Smooth muscle cell (in vitro differentiated cells): ENCODE measurements around the gene HNRNPAB. TPM values are rescaled to one million over a fixed set of nuclear protein-coding genes. Genes with fewer than 3 reads are reported as not detected.

Experiments used
- DNase-seq: peaks from one replicate; lab custom pipeline; 2025; ENCODE audit not compliant: unreplicated experiment; lab: John Stamatoyannopoulos, UW
- H2AFZ ChIP-seq: fragments of 200-600 bp; sonication (generic); 2 replicates; pipeline ENCODE4 v1.6.0; 2016; ENCODE audit warnings: antibody characterized with exemption, low read depth, mild to moderate bottlenecking
- H3F3A ChIP-seq: fragments of 200-600 bp; sonication (generic); 2 replicates; pipeline ENCODE4 v1.6.0; 2017; ENCODE audit warnings: antibody characterized with exemption, low read depth
- H3K27ac ChIP-seq: fragments of 200-600 bp; sonication (generic); 2 replicates; pipeline ENCODE4 v1.5.1; 2016; ENCODE audit warnings: low read depth, mild to moderate bottlenecking
- H3K27me3 ChIP-seq: fragments of 200-600 bp; sonication (generic); 2 replicates; pipeline ENCODE4 v1.6.1; 2016; ENCODE audit warnings: low read depth, mild to moderate bottlenecking
- H3K36me3 ChIP-seq: fragments of 200-600 bp; sonication (generic); 2 replicates; pipeline ENCODE4 v1.5.1; 2016; ENCODE audit warnings: low read depth
- H3K4me1 ChIP-seq: fragments of 200-600 bp; sonication (generic); 2 replicates; pipeline ENCODE4 v1.5.1; 2016; ENCODE audit warnings: low read depth
- H3K4me2 ChIP-seq: fragments of 200-600 bp; sonication (generic); 2 replicates; pipeline ENCODE4 v1.6.0; 2016; ENCODE audit warnings: mild to moderate bottlenecking
- H3K4me3 ChIP-seq: fragments of 200-600 bp; sonication (generic); 2 replicates; pipeline ENCODE4 v1.5.1; 2016; ENCODE audit warnings: mild to moderate bottlenecking
- H3K79me2 ChIP-seq: fragments of 200-600 bp; sonication (generic); 2 replicates; pipeline ENCODE4 v1.6.0; 2016; ENCODE audit warnings: low read depth, mild to moderate bottlenecking
- H3K9ac ChIP-seq: fragments of 200-600 bp; sonication (generic); 2 replicates; pipeline ENCODE4 v1.6.0; 2016; ENCODE audit warnings: low read depth
- H3K9me3 ChIP-seq: fragments of 200-600 bp; sonication (generic); replicated peaks from 2 replicates; pipeline ENCODE4 v1.5.1; 2016; ENCODE audit warnings: low read depth
- H4K20me1 ChIP-seq: fragments of 200-600 bp; sonication (generic); 2 replicates; pipeline ENCODE4 v1.6.0; 2016; ENCODE audit warnings: low read depth
- WGBS: methylation state at CpG from one replicate; pipeline ENCODE4 v1.1.7; 2016; ENCODE audit warnings: low lambda C conversion rate; 5-methylcytosine and 5-hydroxymethylcytosine counted together
- polyA plus RNA-seq: library from polyadenylated mRNA; unstranded; fragments of >200 nt; fragmentation: Nextera tagmentation; extraction: Ambion mirVana; gene quantifications from 2 replicates; pipeline ENCODE4 v1.2.1, GENCODE V29; 2016
- total RNA-seq: library from RNA; depleted of rRNA; stranded (reverse); fragments of >200 nt; gene quantifications from 2 replicates; pipeline ENCODE4 v1.2.3, GENCODE V29; 2014
- TF ChIP-seq, protein P1 (sequence below): fragments of 200-600 bp; sonication (generic); IDR thresholded peaks from 2 replicates; pipeline ENCODE4 v1.5.1; 2017; ENCODE audit warnings: borderline replicate concordance, mild to moderate bottlenecking, antibody characterized with exemption; ENCODE audit not compliant: insufficient read depth, poor library complexity, severe bottlenecking

Gene HNRNPAB
- total and polyA plus RNA-seq, 2 experiments from 2014 or later: 79.3 to 170 TPM

DNA sequence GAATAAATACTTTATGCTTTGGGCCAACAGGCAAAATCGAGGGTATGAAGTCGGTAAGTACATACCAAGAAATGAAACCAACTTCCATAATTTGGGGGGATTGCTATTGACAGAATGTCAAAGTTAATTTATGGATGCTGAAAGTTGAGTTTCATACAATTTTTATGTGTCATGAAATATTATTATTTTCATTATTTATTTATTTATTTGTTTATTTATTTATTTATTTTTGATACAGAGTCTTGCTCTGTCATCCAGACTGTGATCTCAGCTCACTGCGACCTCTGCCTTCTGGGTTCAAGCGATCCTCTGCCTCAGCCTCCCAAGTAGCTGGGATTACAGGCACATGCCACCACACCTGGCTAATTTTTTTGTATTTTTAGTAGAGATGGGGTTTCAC is 12.7 kb upstream of the HNRNPAB start:
- TF ChIP-seq, protein P1, sequence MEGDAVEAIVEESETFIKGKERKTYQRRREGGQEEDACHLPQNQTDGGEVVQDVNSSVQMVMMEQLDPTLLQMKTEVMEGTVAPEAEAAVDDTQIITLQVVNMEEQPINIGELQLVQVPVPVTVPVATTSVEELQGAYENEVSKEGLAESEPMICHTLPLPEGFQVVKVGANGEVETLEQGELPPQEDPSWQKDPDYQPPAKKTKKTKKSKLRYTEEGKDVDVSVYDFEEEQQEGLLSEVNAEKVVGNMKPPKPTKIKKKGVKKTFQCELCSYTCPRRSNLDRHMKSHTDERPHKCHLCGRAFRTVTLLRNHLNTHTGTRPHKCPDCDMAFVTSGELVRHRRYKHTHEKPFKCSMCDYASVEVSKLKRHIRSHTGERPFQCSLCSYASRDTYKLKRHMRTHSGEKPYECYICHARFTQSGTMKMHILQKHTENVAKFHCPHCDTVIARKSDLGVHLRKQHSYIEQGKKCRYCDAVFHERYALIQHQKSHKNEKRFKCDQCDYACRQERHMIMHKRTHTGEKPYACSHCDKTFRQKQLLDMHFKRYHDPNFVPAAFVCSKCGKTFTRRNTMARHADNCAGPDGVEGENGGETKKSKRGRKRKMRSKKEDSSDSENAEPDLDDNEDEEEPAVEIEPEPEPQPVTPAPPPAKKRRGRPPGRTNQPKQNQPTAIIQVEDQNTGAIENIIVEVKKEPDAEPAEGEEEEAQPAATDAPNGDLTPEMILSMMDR: no peak
- Histone ChIP-seq H2AFZ (no peak overlapping the region), H3K79me2 (no peaks in the 10 kb centered on the region), H3K9ac (no peak overlapping the region), H3K4me1 (peaks cover 7% of the 10 kb centered on the region), H3K4me2 (no peak overlapping the region), H3K27ac (no peak overlapping the region), H3K9me3 (no peaks in the 10 kb centered on the region), H3K27me3 (no peaks in the 10 kb centered on the region), H3F3A (no peaks in the 10 kb centered on the region), H4K20me1 (no peaks in the 10 kb centered on the region), H3K4me3 (no peak overlapping the region), H3K36me3 (no peaks in the 10 kb centered on the region)
- no peak for DNase-seq
- 69% methylated on average over 4 of the region's 4 CpGs for WGBS

DNA sequence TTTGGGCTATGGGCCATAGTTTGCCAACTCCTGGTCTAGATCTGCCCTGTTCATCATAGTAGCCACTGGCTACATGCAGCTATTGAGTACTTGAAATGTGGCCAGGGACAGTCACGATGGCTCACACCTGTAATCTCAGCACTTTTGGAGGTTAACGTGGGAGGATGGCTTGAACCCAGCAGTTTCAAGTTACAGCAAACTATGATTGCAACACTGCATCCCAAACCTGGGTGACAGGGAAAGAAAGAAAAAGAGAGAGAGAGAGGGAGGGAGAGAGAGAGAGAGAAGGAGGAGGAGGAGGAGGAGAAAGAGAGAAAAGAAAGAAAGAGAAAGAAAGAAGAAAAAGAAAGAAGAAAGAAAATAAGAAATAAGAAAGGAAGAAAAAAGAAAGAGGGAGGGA is 12.1 kb upstream of the HNRNPAB start:
- Histone ChIP-seq H3K36me3 (no peaks in the 10 kb centered on the region), H3K9ac (no peak overlapping the region), H2AFZ (no peak overlapping the region), H4K20me1 (no peaks in the 10 kb centered on the region), H3K9me3 (no peaks in the 10 kb centered on the region), H3F3A (no peaks in the 10 kb centered on the region), H3K79me2 (no peaks in the 10 kb centered on the region), H3K27ac (no peak overlapping the region), H3K4me1 (peaks cover 7% of the 10 kb centered on the region), H3K27me3 (no peaks in the 10 kb centered on the region), H3K4me2 (no peak overlapping the region), H3K4me3 (no peak overlapping the region)
- no peak for DNase-seq
- TF ChIP-seq, protein P1: no peak
- WGBS: 90% methylated on average over 2 of the region's 2 CpGs

DNA sequence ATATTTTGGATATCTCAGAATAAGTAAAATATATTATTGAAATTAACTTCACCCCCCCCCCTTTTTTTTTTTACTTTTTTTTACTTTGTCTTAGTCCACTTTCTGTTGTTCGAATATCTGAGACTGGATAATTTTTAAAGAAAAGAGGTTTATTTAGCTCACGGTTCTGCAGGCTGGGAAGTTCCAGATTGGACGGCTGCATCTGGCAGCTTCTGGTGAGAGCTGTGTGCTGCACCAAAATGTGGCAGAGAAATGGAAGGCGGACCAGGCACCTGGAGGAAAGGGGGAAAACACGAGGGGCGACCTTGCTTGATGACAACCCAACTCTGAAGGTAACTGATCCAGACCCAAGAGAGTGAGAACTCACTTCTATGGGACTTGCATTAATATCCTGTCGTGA is 11.5 kb upstream of the HNRNPAB start:
- Histone ChIP-seq H3K4me2 (no peak overlapping the region), H2AFZ (no peak overlapping the region), H3K4me3 (no peak overlapping the region), H3K9ac (no peak overlapping the region), H3K36me3 (no peaks in the 10 kb centered on the region), H4K20me1 (no peaks in the 10 kb centered on the region), H3K27ac (no peak overlapping the region), H3F3A (no peaks in the 10 kb centered on the region), H3K9me3 (no peaks in the 10 kb centered on the region), H3K79me2 (no peaks in the 10 kb centered on the region), H3K27me3 (no peaks in the 10 kb centered on the region), H3K4me1 (peaks cover 7% of the 10 kb centered on the region)
- TF ChIP-seq, protein P1: no peak
- no peak for DNase-seq
- 91% methylated on average over 7 of the region's 7 CpGs for WGBS

DNA sequence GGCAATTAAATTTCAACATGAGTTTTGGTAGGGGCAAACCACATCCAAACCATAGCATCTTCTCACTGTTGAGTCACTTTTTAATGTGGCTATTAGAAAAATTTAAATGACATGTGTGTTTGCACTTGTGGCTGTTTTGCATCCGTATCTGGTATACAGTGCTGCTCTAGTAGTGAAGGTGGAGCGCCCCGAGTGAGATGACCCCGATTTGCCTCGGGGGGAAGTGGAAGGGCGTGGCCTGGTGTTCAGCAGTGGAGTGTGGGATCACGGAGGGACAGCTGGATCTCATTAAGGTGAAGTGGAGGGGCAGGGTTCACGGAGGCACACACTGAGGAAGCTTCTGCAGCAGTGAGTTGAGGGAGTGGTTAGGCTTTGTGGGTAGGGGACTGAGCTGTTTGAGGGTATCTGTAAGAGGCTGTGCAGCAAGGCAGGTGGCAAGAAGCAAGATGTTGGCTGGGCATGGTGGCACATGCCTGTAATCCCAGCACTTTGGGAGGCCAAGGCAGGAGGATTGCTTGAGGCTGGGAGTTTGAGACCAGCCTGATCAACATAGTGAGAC is 11.0 kb upstream of the HNRNPAB start:
- Histone ChIP-seq H3K9me3 (no peaks in the 10 kb centered on the region), H3F3A (no peaks in the 10 kb centered on the region), H3K36me3 (no peaks in the 10 kb centered on the region), H3K27ac (no peak overlapping the region), H3K79me2 (no peaks in the 10 kb centered on the region), H4K20me1 (no peaks in the 10 kb centered on the region), H3K27me3 (no peaks in the 10 kb centered on the region), H3K4me1 (peaks cover 7% of the 10 kb centered on the region), H3K9ac (no peak overlapping the region), H3K4me2 (no peak overlapping the region), H3K4me3 (no peak overlapping the region), H2AFZ (no peak overlapping the region)
- WGBS: 92% methylated on average over 8 of the region's 8 CpGs
- DNase-seq: no peak
- TF ChIP-seq, protein P1: no peak
